A673 (cell line): ENCODE data around the gene CCDC9B.

Experiments used
- EZH2 ChIP-seq: fragments of 200-600 bp; sonication (generic); IDR thresholded peaks from 2 replicates; pipeline ENCODE4 v1.6.1; 2017; ENCODE audit warnings: borderline replicate concordance, low read depth, mild to moderate bottlenecking, mixed read lengths, antibody characterized with exemption, low read length; ENCODE audit not compliant: poor library complexity, severe bottlenecking
- TF ChIP-seq, protein P1 (sequence below): fragments of 300-800, 200-600 bp; sonication (generic); conservative IDR thresholded peaks from 2 replicates; pipeline ENCODE4 v1.5.1; 2017; ENCODE audit warnings: low read depth, mild to moderate bottlenecking, antibody characterized with exemption, low read length, moderate library complexity, mixed read lengths

DNA sequence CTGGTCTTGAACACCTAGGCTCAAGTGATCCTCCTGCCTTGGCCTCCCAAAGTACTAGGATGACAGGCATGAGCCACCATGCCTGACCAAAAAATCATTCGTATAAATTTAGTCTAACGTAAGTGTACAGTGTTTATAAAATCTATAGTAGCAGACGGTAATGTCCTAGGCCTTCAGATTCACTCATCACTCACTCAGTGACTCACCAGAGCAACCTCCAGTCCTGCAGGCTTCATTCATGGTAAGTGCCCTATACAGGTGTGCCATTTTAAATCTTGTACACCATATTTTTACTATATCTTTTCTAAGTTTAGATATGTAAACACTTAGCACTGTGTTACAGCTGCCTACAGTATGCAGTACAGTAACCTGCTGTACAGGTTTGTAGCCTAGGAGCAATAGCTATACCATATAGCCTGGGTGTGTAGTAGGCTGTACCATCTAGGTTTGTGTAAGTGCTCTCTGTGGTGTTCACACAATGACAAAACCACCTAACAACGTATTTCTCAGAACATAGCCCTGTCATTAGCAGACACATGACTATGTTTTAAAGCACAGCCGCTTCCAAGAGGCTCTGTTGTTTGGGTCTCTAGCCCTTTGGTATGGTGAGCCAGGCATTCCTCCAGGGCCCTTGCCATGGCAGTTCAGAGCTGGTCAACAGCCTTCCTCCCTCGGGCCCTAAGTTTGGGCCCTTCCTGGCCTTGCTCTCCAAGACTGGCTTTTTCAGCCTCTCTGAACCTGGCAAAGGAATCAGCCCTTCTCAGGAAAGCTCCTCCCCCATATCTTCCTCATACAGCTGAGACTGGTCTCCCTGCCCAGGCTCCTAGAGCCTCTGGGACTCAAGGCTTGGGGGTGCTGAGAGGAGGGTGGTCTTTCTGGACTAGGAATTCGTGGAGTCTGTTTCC is 1.9 kb upstream of the CCDC9B start:
- TF ChIP-seq, protein P1, sequence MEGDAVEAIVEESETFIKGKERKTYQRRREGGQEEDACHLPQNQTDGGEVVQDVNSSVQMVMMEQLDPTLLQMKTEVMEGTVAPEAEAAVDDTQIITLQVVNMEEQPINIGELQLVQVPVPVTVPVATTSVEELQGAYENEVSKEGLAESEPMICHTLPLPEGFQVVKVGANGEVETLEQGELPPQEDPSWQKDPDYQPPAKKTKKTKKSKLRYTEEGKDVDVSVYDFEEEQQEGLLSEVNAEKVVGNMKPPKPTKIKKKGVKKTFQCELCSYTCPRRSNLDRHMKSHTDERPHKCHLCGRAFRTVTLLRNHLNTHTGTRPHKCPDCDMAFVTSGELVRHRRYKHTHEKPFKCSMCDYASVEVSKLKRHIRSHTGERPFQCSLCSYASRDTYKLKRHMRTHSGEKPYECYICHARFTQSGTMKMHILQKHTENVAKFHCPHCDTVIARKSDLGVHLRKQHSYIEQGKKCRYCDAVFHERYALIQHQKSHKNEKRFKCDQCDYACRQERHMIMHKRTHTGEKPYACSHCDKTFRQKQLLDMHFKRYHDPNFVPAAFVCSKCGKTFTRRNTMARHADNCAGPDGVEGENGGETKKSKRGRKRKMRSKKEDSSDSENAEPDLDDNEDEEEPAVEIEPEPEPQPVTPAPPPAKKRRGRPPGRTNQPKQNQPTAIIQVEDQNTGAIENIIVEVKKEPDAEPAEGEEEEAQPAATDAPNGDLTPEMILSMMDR = no peak
- no peak for TF ChIP-seq EZH2
